GM18907 (cell line): Measurements from ENCODE around the gene SAA1.
"Not testable (repeated sequence)": the region's sequence is repeated elsewhere in the genome, so short reads cannot be mapped to it uniquely, and the experiment has no call there.

ENCODE experiments used
- ATAC-seq: cut with Tn5 transposase; IDR thresholded peaks from one replicate; pipeline ENCODE4 v1.9.1; 2021; ENCODE audit warnings: mild to moderate bottlenecking, moderate library complexity; ENCODE audit not compliant: unreplicated experiment

Gene SAA1

GRCh38 chr11:18254781-18255361 is 11.2 kb upstream of the SAA1 start:
- no peak for ATAC-seq

DNA sequence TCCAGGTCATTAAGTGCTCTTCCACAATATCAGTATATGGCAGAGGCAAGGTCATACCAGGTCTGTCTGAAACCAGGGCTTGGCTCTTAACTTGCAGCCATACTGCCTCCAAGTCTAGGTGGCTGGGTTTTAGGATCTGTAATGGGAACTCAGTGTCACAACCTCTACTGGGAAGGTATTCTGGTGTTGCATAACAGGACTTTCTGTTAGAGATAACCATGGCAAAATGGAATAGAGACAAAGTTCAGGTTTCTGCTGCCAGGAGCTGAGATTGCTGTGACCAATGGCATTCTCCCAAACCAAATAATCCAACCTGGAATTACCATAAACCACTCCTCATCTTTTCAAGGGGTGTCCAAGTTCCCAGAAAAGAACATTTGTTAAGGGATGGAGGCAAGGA is 6.8 kb upstream of the SAA1 start:
- ATAC-seq: no peak

- no peak for ATAC-seq
These were observed 4.3 kb upstream of the SAA1 start for GRCh38 chr11:18261721-18262120.

- ATAC-seq: not testable (repeated sequence)
These were observed 3.2 kb upstream of the SAA1 start for GRCh38 chr11:18262681-18263350.

GRCh38 chr11:18264035-18264434 is 2.0 kb upstream of the SAA1 start:
- ATAC-seq: no peak

DNA sequence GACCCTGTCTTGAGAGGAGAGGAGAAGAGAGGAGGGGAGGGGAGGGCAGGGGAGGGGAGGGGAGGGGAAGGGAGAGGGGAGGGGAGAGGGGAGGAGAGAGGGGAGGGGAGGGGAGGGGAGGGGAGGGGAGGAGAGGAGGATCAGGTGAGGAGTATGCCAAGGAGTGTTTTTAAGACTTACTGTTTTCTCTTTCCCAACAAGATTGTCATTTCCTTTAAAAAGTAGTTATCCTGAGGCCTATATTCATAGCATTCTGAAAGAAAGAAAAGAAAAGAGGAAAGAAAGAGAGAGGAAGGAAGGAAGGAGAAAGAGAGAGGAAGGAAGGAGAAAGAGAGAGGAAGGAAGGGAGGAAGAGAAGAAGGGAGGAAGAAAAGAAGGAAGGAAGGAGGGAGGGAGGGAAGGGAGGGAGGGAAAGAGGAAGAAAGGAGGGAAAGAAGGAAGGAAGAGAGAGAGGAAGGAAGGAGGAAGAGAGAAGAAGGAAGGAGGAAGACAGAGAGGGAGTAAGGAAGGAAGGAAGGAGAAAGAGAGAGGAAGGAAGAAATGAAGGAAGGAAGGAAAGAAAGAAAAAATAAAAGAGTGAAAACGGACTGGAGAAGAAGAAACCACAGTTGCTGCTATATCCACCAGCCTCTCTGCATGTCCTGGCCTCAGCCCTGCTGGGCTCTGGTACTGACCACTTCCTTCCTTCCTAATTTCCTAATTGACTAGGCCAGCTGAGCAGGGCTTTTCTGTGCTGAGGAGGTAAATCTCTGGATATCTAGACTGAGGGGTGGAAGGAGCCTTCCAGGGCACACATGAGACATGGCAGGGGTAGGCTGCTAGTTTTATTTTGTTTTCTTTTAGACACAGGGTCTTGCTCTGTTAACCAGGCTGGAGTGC is 1.1 kb upstream of the SAA1 start:
- ATAC-seq: no peak

DNA sequence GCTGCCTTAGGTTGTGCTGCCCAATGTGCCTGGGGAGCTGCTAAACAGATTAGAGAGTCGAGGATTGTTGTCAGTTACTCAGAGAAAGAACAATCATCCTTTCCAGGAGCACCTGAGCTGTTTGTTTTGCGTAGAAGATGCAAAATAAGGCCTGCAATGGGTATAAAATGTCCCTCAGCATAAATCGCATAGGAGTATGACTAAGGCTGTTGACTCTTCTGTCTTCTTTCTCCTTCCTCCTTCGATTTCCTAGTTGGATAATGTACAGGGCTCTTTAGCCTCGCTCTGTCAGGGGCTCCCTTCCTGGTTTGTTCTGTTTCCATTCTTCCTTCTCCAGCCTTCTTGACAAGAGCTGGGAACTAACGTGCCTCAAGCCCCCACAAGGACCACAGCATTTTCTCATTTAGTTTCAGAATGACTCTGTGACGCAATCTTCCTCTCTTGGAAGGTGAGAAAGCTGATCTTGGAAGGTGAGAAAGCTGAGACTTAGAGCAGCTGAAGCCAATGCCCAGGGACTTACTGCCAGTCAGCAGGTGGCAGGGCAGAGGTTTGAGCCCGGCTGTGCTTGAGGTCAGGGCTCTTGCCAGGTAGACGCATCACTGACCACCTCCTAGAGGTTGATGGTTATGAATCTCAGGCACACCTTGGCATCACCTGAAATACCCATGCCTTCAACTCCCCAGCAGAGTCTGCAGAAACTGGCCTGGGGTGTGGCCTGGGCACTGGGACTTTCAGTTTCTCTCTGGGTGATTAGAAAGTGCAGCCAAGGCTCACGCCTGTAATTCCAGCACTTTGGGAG is 1.5 kb downstream of the SAA1 start:
- peak; percentile 80 for ATAC-seq

GRCh38 chr11:18269252-18269651 is 3.2 kb downstream of the SAA1 start:
- not testable (repeated sequence) for ATAC-seq

DNA sequence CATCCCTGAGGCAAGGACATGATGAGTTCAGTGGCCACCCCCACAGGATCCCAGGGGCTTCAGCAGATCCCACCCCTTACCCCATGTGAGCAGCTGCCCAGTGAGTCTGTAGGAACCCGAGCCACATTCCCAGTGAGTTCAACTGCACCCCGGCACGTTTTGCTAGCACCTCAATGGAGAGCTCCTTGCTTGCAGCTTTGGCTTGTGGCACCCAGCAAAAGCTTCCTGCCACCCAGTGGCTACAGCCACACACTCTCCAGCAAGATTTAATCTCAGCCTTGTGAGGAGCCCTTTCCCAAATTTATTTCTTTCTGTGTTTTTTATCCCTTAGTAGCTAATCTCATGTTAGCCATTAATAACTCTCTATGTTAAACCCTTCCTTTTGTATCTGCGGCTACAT is 4.0 kb downstream of the SAA1 start:
- ATAC-seq: no peak

- no peak for ATAC-seq
These were observed 5.1 kb downstream of the SAA1 start for GRCh38 chr11:18271206-18271605.

DNA sequence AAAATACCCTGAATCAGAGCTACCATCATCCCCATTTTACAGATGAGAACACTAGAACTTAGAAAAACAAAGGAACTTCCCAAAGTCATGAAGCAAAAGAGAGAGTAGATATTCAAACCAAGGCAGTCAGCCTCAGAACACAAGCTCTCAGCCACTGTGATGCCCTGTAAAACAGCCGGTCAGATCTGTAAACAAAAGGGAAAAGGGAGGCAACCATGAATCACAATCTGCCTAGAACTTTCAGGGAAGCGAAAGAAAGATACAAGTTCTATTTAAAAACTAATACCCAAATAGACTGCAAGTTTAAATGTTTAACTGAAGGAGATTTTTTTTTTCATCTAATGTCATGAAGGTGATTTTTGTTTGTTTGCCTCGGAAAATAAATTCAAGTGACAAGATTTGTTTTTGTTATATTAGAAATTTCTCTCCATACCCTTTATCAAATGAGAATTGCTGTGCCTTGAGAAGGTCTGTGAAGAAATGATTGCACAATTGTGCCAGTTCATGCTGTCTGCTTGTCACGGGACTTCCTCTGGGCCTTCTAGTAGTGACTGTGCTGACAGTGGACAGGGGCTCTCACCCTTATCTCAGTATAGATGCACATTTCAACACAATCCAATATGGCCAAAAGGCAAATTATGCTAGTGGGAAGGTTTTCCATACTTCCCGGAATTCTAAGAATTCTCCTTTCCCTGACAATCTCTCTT is 11.7 kb downstream of the SAA1 start:
- no peak for ATAC-seq

DNA sequence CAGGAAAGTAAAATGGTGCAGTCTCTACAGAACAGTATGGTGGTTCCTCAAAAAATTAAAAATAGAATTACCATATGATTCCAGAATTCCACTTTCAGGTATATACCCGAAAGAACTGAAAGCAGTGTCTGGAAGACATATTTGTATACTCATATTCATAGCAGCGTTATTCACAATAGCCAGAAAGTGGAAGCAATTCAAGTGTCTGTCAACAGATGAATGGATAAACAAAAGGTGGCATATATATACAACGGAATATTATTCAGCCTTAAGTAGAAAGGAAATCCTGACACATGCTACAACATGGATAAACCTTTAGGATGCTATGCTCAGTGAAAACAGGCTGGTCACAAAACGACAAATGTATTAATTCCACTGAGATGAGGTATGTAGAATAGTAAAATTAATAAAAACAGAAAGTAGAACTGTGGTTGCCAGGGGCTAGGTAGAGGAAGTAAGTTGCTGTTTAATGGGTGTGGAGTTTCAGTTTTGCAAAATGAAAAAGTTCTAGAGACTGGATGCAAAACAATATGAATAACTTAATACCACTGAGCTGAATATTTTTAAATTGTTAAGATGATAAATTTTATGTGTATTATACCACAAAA is 14.5 kb downstream of the SAA1 start:
- ATAC-seq: peak; percentile 85

DNA sequence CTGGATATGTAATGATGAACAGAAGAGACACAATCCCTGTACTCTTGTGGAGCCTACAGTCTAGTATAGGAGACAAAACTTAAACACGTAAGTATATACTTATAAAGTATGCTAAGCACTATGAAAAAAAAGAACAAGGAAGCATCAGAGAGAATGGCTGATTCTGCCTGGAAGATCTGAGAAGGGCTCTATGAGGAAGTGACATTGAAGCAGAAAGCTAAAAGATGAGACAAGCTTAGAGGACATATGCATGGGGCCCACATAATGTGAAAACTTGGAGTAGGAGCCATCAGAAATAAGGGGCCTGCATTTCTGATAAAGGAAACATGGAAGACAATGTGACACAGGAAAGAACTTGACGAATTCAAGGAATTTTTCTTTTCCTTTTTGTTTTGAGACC is 16.6 kb downstream of the SAA1 start:
- no peak for ATAC-seq

GRCh38 chr11:18285841-18286240 is 19.8 kb downstream of the SAA1 start:
- no peak for ATAC-seq

DNA sequence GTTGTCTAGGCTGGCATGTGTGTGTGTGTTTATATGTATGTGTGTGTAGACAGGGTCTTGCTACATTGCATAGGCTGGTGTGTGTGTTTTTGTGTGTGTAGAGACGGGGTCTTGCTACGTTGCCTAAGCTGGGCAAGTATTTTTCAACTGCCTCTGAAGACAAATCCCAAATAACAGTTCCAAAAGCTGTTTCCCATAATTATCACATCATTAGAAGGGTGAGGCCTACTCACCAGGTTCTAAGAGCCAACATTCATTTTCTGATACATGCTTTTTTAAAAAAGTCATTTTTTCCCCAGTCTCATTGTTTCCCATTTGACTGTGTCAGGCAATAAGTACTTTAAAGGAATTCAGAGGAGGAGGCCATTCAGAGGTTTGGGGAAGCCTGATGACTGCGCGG is 22.8 kb downstream of the SAA1 start:
- ATAC-seq: no peak

GRCh38 chr11:18294862-18295261 is 28.8 kb downstream of the SAA1 start:
- no peak for ATAC-seq

- ATAC-seq: no peak
These were observed 29.3 kb downstream of the SAA1 start for GRCh38 chr11:18295316-18295715.

- ATAC-seq: no peak
These were observed 33.7 kb downstream of the SAA1 start for GRCh38 chr11:18299721-18300120.

DNA sequence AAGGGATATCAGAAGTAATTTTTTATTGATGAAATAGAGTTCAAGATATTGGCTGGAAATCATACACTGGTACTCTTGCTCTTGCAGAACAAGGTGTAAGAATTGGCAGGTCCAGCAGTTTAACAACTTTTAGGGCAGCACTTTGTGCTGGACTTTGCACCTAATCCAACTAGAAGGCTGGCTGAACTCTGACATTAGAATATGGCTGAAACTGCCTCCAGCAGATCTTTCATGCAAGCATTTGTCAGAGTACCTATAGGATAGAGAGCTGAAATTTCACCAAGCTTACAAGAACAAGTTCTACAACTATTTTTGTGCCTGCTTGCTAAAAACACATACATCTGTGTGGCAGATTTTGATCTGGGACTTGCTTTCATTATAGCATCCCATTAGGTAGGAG is 38.7 kb downstream of the SAA1 start:
- no peak for ATAC-seq

DNA sequence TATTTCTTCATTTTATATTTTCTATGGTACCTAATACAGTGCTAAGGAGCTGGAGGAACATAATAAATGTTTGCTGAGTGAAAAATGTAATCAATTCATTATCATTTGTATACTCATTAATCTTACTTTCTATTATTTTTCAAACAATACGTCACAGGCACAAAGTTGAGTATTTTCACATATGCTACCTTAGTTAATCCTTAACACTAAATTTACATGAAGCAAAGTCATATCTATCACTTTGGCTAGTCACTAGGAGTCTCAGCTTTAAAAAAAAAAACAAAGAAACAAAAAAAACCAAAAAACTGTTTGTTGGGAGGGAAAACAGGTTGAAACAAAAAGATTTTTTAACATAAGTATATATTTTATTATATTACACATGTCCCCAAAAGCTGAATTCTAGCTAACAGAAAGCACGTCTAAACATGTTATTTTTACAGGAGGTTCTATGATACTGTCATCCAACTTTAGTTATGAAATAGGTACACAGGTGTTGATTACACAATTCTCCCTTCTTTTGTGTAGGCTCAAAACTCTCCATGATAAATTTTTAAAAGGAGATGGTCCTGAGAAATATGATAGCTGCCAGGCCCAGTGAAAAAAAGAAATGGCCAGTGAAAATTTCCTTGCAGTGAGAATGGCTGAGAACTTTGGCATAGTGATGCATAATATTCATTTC is 41.5 kb downstream of the SAA1 start:
- no peak for ATAC-seq
